SK-N-SH (cell line): ENCODE data around the gene PMIS2. TPM values are rescaled to one million over a fixed set of nuclear protein-coding genes. Genes with fewer than 3 reads are reported as not detected.

Experiments used
- CTCF ChIA-PET: fragments of 300-600, 350-600 bp; formaldehyde crosslinking; extraction: SDS; loops from one replicate; lab custom pipeline; 2021; lab: Yijun Ruan, JAX
- POLR2A ChIA-PET: fragments of 350-600 bp; sonication (Branson Sonifier 250); formaldehyde crosslinking; extraction: SDS; loops from one replicate; lab custom pipeline; 2020; ENCODE audit warnings: antibody characterized with exemption, inconsistent platforms; lab: Yijun Ruan, JAX
- DNase-seq: peaks from one replicate; pipeline ENCODE4 v3.0.0; 2012
- H2AFZ ChIP-seq: fragments of 200-600 bp; sonication (generic); 2 replicates; pipeline ENCODE4 v1.8.1; 2016; ENCODE audit warnings: antibody characterized with exemption, mild to moderate bottlenecking, low read depth
- H3F3A ChIP-seq: fragments of 200-600 bp; sonication (generic); replicated peaks from 2 replicates; pipeline ENCODE3; 2016; ENCODE audit warnings: antibody characterized with exemption, mild to moderate bottlenecking; ENCODE audit not compliant: insufficient read depth
- H3K27ac ChIP-seq, 2 experiments: fragments of 200-500 bp in 1 of 2; fragments of 200-600 bp in 1 of 2; sonication (Bioruptor generic) in 1 of 2; sonication (generic), shearing (Covaris generic) in 1 of 2; 2 replicates each; pipeline versions ENCODE4 v1.5.1 to v1.6.1; 2014 to 2016; ENCODE audit warnings: low read depth in 2 of 2, inconsistent platforms in 1 of 2, low read length in 1 of 2, mild to moderate bottlenecking in 1 of 2, mixed read lengths in 1 of 2
- H3K27me3 ChIP-seq: fragments of 200-600 bp; sonication (generic), shearing (Covaris generic); 2 replicates; pipeline ENCODE4 v1.6.1; 2016; ENCODE audit warnings: mixed run types; ENCODE audit not compliant: insufficient read depth
- H3K36me3 ChIP-seq, 2 experiments: fragments of 200-500 bp in 1 of 2; fragments of 200-600 bp in 1 of 2; sonication (Bioruptor generic) in 1 of 2; sonication (generic) in 1 of 2; replicated peaks in 1 of 2; 2 replicates each; pipeline versions ENCODE3 to v1.5.1; 2014 to 2016; ENCODE audit warnings: low read length in 1 of 2, mild to moderate bottlenecking in 1 of 2; ENCODE audit not compliant: insufficient read depth in 2 of 2, control insufficient read depth in 1 of 2
- H3K4me1 ChIP-seq, 2 experiments: fragments of 200-500 bp in 1 of 2; fragments of 200-600 bp in 1 of 2; sonication (Bioruptor generic) in 1 of 2; sonication (generic), shearing (Covaris generic) in 1 of 2; 2 replicates each; pipeline versions ENCODE4 v1.5.1 to v1.6.1; 2014 to 2016; ENCODE audit warnings: low read depth in 1 of 2, low read length in 1 of 2, mixed run types in 1 of 2; ENCODE audit not compliant: insufficient read depth in 2 of 2, control insufficient read depth in 1 of 2
- H3K4me2 ChIP-seq: fragments of 200-600 bp; sonication (generic), shearing (Covaris generic); 2 replicates; pipeline ENCODE4 v1.6.1; 2017; ENCODE audit warnings: mixed run types
- H3K4me3 ChIP-seq, 2 experiments: fragments of 200-500 bp in 1 of 2; fragments of 200-600 bp in 1 of 2; sonication (Bioruptor generic) in 1 of 2; sonication (generic), shearing (Covaris generic) in 1 of 2; 2 replicates each; pipeline versions ENCODE4 v1.5.1 to v1.8.1; 2014 to 2016; ENCODE audit warnings: low read depth in 2 of 2, inconsistent platforms in 1 of 2, low read length in 1 of 2, mild to moderate bottlenecking in 1 of 2, mixed read lengths in 1 of 2, moderate library complexity in 1 of 2
- H3K79me2 ChIP-seq: fragments of 200-600 bp; sonication (generic); 2 replicates; pipeline ENCODE4 v1.8.1; 2017; ENCODE audit warnings: mild to moderate bottlenecking; ENCODE audit not compliant: insufficient read depth
- H3K9ac ChIP-seq: fragments of 200-600 bp; sonication (generic); 2 replicates; pipeline ENCODE4 v1.6.1; 2017; ENCODE audit warnings: mixed run types
- H3K9me2 ChIP-seq: fragments of 200-600 bp; sonication (generic); 2 replicates; pipeline ENCODE4 v1.6.1; 2017; ENCODE audit warnings: mixed run types
- H3K9me3 ChIP-seq: fragments of 200-600 bp; sonication (generic); 2 replicates; pipeline ENCODE4 v1.6.1; 2017; ENCODE audit warnings: mixed run types, mild to moderate bottlenecking, moderate library complexity
- H4K20me1 ChIP-seq: fragments of 200-600 bp; sonication (generic); 2 replicates; pipeline ENCODE4 v1.6.1; 2017; ENCODE audit warnings: mild to moderate bottlenecking, mixed run types; ENCODE audit not compliant: insufficient read depth
- CHD2 ChIP-seq: fragments of 150-350 bp; IDR thresholded peaks from 2 replicates; pipeline ENCODE4 v1.6.1; 2018; ENCODE audit warnings: low read length; ENCODE audit not compliant: partially characterized antibody
- FOXJ3 ChIP-seq: sonication (generic); formaldehyde crosslinking; IDR thresholded peaks from 2 replicates; pipeline ENCODE4 v1.5.1; 2020; ENCODE audit warnings: mild to moderate bottlenecking, missing genetic modification reagents
- JUND ChIP-seq: IDR thresholded peaks from 2 replicates; pipeline ENCODE4 v1.4.0; 2012
- RCOR1 ChIP-seq: fragments of 150-350 bp; IDR thresholded peaks from 2 replicates; pipeline ENCODE4 v1.6.1; 2017; ENCODE audit warnings: antibody characterized with exemption, low read length
- RFX5 ChIP-seq: IDR thresholded peaks from 2 replicates; pipeline ENCODE4 v1.6.1; 2012; ENCODE audit warnings: mild to moderate bottlenecking, improper control_type of control experiment, low read length
- RXRA ChIP-seq: IDR thresholded peaks from 2 replicates; pipeline ENCODE4 v1.4.0; 2012; ENCODE audit warnings: low read depth, mild to moderate bottlenecking, borderline replicate concordance
- WGBS: methylation state at CpG from one replicate; pipeline ENCODE4 v1.1.6; 2017; ENCODE audit warnings: low lambda C conversion rate; 5-methylcytosine and 5-hydroxymethylcytosine counted together
- polyA plus RNA-seq, 3 experiments: library from polyadenylated mRNA; depleted of rRNA; stranded (reverse); fragments of >200 nt; gene quantifications; 2 replicates each; pipeline ENCODE4 v1.2.3, GENCODE V29; 2012
- TF ChIP-seq, protein P1 (sequence below): IDR thresholded peaks from 2 replicates; pipeline ENCODE4 v1.6.1; 2012; ENCODE audit warnings: mild to moderate bottlenecking, low read depth, low read length, moderate library complexity

PMIS2 gene
- polyA plus RNA-seq, 1 of the 3 experiments (the other 2 are of a cell fraction), result not detected

DNA sequence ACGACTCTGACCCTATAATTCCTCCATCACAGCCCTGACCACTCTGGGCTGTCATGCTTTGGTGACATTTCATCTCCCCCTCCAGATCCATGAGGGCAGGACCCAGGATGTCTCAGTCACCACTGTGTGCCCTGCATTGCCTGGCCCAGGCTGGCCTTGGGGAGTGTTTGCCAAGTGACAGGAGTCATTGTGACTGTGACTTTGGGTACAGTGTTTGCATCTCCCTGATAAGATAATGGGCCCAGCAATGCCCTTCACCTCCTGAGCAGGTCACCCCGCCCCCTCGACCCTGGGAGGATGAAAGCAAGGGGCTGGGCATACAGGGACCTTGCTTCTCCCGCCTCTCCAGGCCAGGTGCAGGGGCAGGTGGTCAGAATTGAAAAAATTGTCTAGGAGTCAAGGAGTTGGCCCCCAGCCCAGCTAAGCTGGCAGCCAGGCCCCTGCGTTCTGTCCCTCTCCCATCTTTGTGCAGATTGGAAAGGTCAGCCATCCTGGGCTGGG, 16.6 kb upstream of the PMIS2 start:
- Histone ChIP-seq H3K9ac (no peak overlapping the region), H3K9me3 (no peaks in the 10 kb centered on the region), H3F3A (no peaks in the 10 kb centered on the region), H3K4me2 (no peak overlapping the region), H2AFZ (no peak overlapping the region), H3K27me3 (peaks cover 48% of the 10 kb centered on the region; the same call in 1 of the 2 replicates), H3K9me2 (no peaks in the 10 kb centered on the region), H3K4me3 (no peak overlapping the region), H4K20me1 (no peaks in the 10 kb centered on the region), H3K79me2 (no peaks in the 10 kb centered on the region), H3K36me3 (no peaks in the 10 kb centered on the region), H3K27ac (no peak overlapping the region), H3K4me1 (no peaks in the 10 kb centered on the region)
- DNase-seq, result no peak
- CTCF ChIA-PET, result no interaction called here
- POLR2A ChIA-PET, result no interaction called here
- TF ChIP-seq CHD2, result no peak
- WGBS, result 7% methylated on average over 5 of the region's 5 CpGs

- CTCF ChIA-PET, result no interaction called here
Observed at GRCh38 chr19:35571406-35571965, 14.5 kb upstream of the PMIS2 start.

DNA sequence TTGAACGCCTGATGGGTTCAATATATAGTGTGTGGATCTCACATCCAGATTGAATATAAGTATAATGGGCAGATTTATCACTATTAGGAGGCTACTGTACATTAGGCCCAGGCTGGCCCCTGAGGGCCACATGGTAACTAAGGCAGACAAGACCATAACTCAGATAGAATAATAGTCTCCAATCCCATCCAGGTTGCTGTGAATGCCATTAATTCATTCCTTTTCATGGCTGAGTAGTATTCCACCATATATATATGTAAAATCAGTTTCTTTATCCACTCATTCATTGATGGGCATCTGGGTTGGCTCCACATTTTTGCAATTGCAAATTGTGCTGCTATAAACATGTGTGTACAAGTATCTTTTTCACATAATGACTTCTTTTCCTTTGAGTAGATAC, 8.1 kb upstream of the PMIS2 start:
- H3K4me3 ChIP-seq, result no peak overlapping the region
- H3K4me1 ChIP-seq, result no peaks in the 10 kb centered on the region
- H2AFZ ChIP-seq, result no peak overlapping the region
- 13% methylated on average over 1 of the region's 1 CpG for WGBS
- no peaks in the 10 kb centered on the region for H3F3A ChIP-seq
- no peak for DNase-seq
- ChIA-PET CTCF (no interaction called here), POLR2A (no interaction called here)
- H3K79me2 ChIP-seq, result no peaks in the 10 kb centered on the region
- no peaks in the 10 kb centered on the region for H3K36me3 ChIP-seq
- H3K9ac ChIP-seq, result no peak overlapping the region
- H3K27me3 ChIP-seq, result peaks cover 3% of the 10 kb centered on the region; the same call in 1 of the 2 replicates
- no peak overlapping the region for H3K27ac ChIP-seq
- H3K9me3 ChIP-seq, result no peaks in the 10 kb centered on the region
- TF ChIP-seq, protein P1, sequence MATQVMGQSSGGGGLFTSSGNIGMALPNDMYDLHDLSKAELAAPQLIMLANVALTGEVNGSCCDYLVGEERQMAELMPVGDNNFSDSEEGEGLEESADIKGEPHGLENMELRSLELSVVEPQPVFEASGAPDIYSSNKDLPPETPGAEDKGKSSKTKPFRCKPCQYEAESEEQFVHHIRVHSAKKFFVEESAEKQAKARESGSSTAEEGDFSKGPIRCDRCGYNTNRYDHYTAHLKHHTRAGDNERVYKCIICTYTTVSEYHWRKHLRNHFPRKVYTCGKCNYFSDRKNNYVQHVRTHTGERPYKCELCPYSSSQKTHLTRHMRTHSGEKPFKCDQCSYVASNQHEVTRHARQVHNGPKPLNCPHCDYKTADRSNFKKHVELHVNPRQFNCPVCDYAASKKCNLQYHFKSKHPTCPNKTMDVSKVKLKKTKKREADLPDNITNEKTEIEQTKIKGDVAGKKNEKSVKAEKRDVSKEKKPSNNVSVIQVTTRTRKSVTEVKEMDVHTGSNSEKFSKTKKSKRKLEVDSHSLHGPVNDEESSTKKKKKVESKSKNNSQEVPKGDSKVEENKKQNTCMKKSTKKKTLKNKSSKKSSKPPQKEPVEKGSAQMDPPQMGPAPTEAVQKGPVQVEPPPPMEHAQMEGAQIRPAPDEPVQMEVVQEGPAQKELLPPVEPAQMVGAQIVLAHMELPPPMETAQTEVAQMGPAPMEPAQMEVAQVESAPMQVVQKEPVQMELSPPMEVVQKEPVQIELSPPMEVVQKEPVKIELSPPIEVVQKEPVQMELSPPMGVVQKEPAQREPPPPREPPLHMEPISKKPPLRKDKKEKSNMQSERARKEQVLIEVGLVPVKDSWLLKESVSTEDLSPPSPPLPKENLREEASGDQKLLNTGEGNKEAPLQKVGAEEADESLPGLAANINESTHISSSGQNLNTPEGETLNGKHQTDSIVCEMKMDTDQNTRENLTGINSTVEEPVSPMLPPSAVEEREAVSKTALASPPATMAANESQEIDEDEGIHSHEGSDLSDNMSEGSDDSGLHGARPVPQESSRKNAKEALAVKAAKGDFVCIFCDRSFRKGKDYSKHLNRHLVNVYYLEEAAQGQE, result no peak
- TF ChIP-seq FOXJ3 (no peak), RFX5 (no peak), JUND (no peak), RXRA (no peak)
- no peaks in the 10 kb centered on the region for H3K9me2 ChIP-seq
- no peak overlapping the region for H3K4me2 ChIP-seq
- no peaks in the 10 kb centered on the region for H4K20me1 ChIP-seq

More at GRCh38 chr19:35571406-35571965, 14.5 kb upstream of the PMIS2 start:
- Histone ChIP-seq H3K4me1 (no peaks in the 10 kb centered on the region), H3K4me2 (no peak overlapping the region), H3F3A (no peaks in the 10 kb centered on the region), H3K36me3 (no peaks in the 10 kb centered on the region), H3K9me2 (no peaks in the 10 kb centered on the region), H3K9ac (no peak overlapping the region), H2AFZ (no peak overlapping the region), H3K27me3 (peaks cover 39% of the 10 kb centered on the region; the same call in 1 of the 2 replicates), H3K9me3 (no peaks in the 10 kb centered on the region), H3K79me2 (no peaks in the 10 kb centered on the region), H3K27ac (no peak overlapping the region), H4K20me1 (no peaks in the 10 kb centered on the region), H3K4me3 (no peak overlapping the region)
- DNase-seq, result no peak
- no peak for TF ChIP-seq RCOR1
- WGBS, result 7% methylated on average over 1 of the region's 1 CpG
- POLR2A ChIA-PET, result no interaction called here
